22Rv1 (cell line): Measurements from ENCODE around the gene NOVA1.
"Not testable (repeated sequence)": the region's sequence is repeated elsewhere in the genome, so short reads cannot be mapped to it uniquely, and the experiment has no call there.

Experiments
- CTCF ChIP-seq: fragments of 450-650 bp; IDR thresholded peaks from 2 replicates; pipeline ENCODE4 v1.5.1; 2017; ENCODE audit warnings: mild to moderate bottlenecking
- ZFX ChIP-seq: fragments of 450-650 bp; IDR thresholded peaks from 2 replicates; pipeline ENCODE4 v1.6.1; 2017; ENCODE audit warnings: antibody characterized with exemption, borderline replicate concordance

- not testable (repeated sequence) for TF ChIP-seq CTCF, ZFX
These were observed 37.1 kb upstream of the NOVA1 start for GRCh38 chr14:26634946-26635345.
